GM21737 (cell line): Measurements from ENCODE around the gene ANK3.

Source experiments
- ATAC-seq: cut with Tn5 transposase; IDR thresholded peaks from one replicate; pipeline ENCODE4 v1.9.1; 2021; ENCODE audit warnings: mild to moderate bottlenecking, moderate library complexity; ENCODE audit not compliant: unreplicated experiment

The ANK3 gene

GRCh38 chr10:60389413-60390025 lies at the start of gene ANK3:
ANK3 (minus strand) TSS chr10:60389875; CDS start chr10:60389538, 337 bp downstream.
- no peak for ATAC-seq

DNA sequence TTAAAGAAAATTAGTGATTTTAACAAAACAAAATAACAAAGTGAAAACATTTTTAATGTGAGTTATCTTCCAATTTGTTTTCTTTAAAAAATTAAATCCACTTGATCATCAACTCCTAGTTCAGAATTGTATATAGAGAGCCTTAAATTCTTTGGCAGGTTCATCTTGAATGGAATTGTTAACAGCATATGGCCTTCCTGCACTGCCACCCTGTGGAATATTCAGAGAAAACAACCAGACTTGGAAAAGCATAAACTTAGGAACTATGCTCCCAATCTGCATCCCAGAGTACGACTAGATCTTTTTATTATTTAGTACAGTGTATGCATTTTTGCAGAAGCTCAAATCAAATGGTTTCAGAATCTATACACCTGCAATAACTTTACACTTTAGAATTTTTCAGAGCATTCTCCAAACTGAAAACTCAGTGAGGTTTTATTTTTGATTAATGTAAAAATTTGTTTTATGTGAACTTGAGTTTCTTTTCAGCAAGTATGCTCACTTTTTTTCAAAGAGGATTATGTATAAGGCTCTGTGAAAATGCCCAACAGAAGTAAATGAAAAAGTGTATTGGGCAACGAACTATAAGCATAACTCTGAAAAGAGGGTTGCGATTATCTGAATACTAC lies 44.9 kb upstream of the ANK3 start:
- ATAC-seq: no peak

- no peak for ATAC-seq
Measured at GRCh38 chr10:60433684-60434083, 44.0 kb upstream of the ANK3 start.

DNA sequence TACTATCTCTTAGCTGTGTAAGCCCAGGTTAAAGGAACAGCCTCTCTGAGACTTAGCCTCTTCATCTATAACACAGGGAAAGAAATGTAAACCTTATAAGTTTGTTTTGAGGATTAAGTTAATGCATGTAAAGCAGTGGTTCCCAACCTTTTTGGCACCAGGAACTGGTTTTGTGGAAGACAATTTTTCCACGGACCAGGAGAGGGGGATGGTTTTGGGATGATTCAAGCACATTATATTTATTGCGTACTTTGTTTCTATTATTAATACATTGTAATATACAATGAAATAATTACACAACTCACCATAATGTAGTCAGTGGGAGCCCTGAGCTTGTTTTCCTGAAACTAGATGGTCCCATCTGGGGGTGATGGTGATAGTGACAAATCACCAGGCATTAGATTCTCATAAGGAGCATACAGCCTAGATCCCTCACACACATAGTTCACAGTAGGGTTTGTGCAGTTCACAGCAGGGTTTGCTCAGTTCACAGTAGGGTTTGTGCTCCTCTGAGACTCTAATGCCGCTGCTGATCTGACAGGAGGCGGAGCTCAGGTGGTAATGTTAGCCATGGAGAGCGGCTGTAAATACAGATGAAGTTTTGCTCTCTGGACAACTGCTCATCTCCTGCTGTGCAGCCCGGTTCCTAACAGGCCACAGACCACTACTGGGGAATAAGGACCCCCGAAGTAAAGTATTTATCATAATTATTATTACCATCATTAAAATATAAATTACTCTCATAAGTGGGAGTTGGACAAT lies 41.3 kb upstream of the ANK3 start:
- no peak for ATAC-seq

GRCh38 chr10:60430017-60430416 lies 40.3 kb upstream of the ANK3 start:
- no peak for ATAC-seq

DNA sequence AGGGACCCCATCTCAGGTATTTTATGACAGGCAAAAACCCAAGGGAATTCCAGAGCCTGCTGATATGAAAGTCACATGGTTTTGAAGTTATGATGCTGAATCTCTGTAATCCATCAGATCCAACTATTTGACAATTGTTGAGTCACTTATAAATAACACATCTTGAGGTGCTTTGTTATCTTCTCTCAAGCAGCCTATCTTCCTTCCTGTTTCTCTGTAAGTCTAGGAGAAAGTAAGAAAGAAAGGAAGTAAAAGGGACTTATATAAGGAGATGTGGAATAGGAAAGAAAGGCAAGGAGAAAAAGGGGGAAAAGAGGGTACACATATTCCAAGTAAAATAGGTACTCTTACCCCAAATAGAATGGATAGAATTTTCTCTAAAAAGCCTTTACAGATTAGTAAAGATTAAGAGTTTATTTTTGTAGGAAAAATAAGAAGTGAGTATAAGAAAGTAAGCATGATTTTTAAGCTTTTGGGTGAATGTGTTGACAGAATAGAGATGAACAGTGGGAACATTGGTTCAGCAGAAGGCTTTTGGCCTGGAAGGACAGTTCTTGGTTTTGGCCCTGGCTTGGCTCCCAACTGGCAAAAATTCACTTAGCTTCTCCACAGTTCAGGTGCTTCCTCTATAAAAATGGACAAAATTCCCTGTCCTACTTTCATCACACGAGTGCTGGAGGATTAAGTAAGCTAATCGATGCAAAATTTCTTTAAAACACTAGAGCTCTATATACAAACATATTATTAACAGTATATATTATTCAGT lies 39.6 kb upstream of the ANK3 start:
- ATAC-seq: no peak

DNA sequence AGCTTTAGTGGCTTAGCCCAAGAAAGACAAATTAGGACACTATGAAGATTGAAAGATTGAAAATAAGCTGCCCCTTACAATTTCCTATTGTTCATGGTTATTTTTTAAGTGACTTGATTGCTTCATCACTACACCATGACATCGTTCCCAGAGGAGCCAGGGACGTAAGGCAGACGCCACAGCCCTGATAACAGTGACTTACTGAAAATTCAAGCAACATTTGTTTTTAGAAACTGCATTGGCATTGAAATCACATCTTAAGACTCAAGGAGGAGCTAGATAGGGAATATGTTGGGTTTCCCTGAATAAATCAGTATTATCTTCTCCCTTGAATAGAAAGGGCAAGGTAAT lies 38.7 kb upstream of the ANK3 start:
- ATAC-seq: no peak

DNA sequence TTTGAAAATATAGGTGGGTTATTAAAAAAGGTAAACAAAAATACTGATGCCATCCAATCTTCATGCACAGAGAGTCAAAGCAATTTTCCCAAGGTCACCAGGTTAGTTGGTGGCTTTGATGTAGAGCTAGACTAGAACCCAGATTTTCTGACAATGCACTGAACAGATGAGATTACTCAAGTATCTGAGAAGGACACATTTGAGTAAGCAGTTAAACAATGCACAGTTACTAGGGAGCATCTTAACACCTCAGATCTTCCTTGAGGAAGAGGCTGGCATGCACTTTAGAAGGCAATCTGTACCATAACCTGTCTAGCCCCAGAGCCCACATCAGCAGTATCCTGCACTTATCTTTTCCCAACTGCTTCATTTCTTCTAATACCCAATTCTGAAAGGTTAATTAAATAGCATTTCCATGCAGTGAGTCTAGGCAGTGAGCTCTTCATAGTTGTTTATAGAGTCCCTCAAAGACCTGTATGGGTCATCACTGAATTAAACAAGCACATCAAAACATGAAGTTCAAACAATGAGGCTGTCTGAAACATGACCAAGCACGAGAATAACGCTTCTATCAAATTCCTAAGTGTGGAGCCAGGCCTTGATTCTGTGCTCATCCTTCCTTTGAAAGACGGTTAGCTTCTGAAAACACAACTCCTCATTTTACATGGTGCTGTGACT lies 38.2 kb upstream of the ANK3 start:
- ATAC-seq: no peak

DNA sequence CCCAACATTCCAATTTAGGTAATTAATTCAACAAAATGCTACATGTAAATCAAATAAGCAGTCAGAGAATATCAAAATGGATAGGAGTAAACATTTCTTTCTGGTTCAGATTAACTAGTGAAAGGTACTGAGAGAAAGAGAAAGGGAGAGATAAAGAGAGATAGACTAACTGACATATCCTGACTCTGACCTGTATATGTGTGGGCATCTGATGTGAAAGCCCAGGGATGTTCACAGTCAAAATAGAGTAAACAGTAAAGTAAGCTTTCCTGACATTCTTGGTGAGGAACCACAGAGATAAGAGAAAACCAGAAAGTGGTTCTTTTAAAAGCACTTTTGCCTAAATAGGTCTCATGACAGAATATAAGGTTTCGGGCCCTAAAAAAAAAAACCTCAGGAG lies 37.5 kb upstream of the ANK3 start:
- ATAC-seq: no peak

GRCh38 chr10:60426425-60426824 lies 36.8 kb upstream of the ANK3 start:
- ATAC-seq: no peak

- no peak for ATAC-seq
Measured at GRCh38 chr10:60425392-60426110, 35.9 kb upstream of the ANK3 start.

GRCh38 chr10:60424971-60425370 lies 35.3 kb upstream of the ANK3 start:
- ATAC-seq: no peak

GRCh38 chr10:60423920-60424319 lies 34.2 kb upstream of the ANK3 start:
- ATAC-seq: no peak

- ATAC-seq: no peak
Measured at GRCh38 chr10:60422809-60423208, 33.1 kb upstream of the ANK3 start.

DNA sequence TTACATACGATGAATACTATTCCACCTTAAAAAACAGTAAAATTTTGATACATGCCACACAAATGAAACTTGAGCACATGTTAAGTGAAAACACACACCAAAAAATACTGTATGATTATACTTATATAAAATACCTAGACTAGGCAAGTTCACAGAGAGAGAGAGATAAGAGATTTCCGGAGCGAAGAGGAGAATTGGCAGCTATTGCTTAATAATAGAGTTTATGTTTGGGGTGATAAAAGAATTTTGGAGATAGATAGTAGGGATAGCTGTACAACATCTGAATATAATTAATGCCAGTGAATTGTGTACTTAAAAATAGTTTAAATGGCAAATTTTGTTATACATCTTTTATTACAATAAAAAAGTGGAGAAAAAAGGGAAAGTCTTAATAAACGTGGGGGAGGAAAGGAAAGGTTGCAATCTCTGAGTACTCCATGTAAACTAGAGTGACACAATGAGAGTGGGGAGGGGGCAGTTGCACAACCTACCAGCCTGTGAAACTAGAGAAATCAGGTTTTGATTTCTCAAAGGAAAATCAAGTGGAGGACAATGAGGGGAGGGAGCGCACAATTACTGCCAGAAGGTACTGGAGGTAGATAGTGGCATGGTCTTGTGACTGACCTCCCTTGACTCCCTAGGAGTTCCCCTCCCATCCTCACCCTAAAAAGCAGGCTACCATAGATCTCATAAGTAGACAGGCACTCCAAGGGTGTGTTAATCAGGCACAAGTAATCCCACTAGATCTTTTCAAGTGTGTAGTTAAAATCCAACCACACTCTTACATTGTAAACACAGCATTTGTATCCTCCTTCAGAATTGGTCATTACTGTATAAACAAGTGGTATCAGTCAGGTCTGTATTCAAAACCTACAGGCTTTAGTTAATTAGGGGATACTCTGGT lies 31.6 kb upstream of the ANK3 start:
- ATAC-seq: no peak

DNA sequence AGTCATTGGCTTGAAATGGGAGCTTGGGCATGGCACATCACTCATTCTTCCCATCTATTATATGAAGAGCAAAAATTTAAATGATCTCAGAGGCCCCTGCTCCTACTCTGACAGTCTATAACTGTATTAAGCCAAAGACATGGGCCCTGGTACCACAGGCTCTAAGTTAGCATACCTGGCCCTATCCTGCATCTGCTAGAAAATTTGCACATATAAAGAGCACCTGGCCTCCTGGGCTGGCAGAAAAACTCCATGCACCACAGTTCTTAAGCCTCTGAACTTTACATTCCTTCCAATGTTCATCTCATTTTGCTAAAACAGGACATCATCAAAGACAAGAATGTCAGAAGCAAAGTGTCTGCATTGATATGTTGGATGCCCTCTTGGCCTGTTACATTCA lies 29.6 kb upstream of the ANK3 start:
- ATAC-seq: no peak

GRCh38 chr10:60417901-60418300 lies 28.2 kb upstream of the ANK3 start:
- no peak for ATAC-seq

DNA sequence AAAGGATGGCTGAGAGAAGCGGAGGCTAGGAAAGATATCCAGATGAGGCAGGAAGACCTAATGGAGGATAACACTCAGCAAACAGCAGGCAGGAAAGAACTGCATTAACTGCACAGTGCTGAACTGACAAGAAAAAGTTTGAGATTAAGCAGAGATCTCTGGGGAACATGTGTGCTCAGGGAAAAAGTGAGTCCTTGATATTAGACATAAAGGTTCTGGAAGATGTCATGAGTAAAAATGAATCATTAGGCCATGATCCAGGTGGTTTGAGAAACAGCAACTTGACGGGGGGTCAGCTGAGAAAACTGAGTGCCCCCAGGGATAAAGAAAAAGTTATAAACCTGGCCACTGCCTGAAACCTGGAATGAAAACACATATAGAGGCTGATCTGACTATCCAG lies 27.3 kb upstream of the ANK3 start:
- ATAC-seq: no peak

GRCh38 chr10:60414877-60415585 lies 25.4 kb upstream of the ANK3 start:
- ATAC-seq: no peak
